ENCODE data around the gene ZNF248. TPM values are rescaled to one million over a fixed set of nuclear protein-coding genes. Genes with fewer than 3 reads are reported as not detected.

The ZNF248 gene
- total RNA-seq, 4 donors from 2014 or later, result 3.3 to 13.0 (median 4.0) TPM

DNA sequence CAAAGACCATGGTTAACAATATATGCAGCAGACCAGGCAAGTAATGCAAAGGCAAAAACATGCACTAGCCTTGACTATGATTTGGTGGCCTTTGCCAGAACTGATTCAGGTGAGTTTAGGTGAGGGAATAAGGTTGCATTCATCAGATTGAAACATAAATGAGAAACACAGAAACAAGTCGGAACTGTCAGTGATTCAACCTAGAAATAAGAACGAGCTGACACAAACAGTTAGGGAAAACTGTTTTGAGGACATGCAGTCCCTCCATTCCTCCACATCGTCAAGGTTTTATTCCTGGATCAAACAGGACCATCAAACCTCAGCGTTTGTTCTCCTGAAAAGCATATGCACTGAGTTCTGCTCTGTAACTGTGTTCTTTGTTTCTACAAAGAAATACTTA lies 1.8 kb downstream of the ZNF248 start:
- Histone ChIP-seq H3K27me3 (peaks cover 0 to 3% (median 0%) of the 10 kb centered on the region in 4 donors), H3K27ac (peak overlapping the region in 1 of 4 donors; percentile 2), H3K9me3 (no peaks in the 10 kb centered on the region), H3K4me1 (peaks cover 5 to 39% (median 13%) of the 10 kb centered on the region in 3 donors), H3K36me3 (peaks cover 0 to 20% (median 0%) of the 10 kb centered on the region in 3 donors), H3K4me3 (peak overlapping the region in 2 of 4 donors; percentile 82 to 92)
- intact Hi-C loops (cut with DNase I), result no loop called here
- no peak for TF ChIP-seq POLR2A (IDR thresholded peaks at IDR 0.05)
- TF ChIP-seq, protein P1, sequence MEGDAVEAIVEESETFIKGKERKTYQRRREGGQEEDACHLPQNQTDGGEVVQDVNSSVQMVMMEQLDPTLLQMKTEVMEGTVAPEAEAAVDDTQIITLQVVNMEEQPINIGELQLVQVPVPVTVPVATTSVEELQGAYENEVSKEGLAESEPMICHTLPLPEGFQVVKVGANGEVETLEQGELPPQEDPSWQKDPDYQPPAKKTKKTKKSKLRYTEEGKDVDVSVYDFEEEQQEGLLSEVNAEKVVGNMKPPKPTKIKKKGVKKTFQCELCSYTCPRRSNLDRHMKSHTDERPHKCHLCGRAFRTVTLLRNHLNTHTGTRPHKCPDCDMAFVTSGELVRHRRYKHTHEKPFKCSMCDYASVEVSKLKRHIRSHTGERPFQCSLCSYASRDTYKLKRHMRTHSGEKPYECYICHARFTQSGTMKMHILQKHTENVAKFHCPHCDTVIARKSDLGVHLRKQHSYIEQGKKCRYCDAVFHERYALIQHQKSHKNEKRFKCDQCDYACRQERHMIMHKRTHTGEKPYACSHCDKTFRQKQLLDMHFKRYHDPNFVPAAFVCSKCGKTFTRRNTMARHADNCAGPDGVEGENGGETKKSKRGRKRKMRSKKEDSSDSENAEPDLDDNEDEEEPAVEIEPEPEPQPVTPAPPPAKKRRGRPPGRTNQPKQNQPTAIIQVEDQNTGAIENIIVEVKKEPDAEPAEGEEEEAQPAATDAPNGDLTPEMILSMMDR (IDR thresholded peaks at IDR 0.05), result no peak
- 55 to 58% methylated on average over 4 of the region's 4 CpGs for whole genome bisulfite sequencing, 2 donors
- DNase-seq, result no peak

DNA sequence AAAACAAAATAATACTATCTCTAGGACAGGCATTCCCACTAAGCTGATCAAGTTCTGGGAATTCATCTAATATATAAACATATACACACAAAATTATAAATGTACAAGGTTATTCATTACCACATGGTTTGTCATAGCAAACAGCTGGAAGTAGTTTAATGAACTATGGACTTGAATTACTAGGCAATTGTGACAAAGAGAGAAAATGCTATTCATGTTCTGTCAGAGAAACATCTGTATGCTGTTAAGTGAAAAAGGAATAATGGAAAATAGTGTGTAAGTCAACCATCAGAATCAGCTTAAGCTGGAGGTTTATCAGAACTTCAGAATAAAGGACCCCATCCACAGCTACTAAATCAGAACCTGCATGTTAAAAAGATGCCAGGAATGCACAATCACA lies 2.8 kb downstream of the ZNF248 start:
- Histone ChIP-seq H3K27me3 (peaks cover 0 to 3% (median 0%) of the 10 kb centered on the region in 4 donors), H3K4me1 (peaks cover 5 to 37% (median 13%) of the 10 kb centered on the region in 3 donors), H3K9me3 (no peaks in the 10 kb centered on the region), H3K27ac (no peak overlapping the region), H3K36me3 (peaks cover 0 to 26% (median 0%) of the 10 kb centered on the region in 3 donors), H3K4me3 (no peak overlapping the region)
- intact Hi-C loops (cut with DNase I), result no loop called here
- no peak for DNase-seq
- TF ChIP-seq, protein P1 (IDR thresholded peaks at IDR 0.05), result no peak
- no peak for TF ChIP-seq POLR2A (IDR thresholded peaks at IDR 0.05)

DNA sequence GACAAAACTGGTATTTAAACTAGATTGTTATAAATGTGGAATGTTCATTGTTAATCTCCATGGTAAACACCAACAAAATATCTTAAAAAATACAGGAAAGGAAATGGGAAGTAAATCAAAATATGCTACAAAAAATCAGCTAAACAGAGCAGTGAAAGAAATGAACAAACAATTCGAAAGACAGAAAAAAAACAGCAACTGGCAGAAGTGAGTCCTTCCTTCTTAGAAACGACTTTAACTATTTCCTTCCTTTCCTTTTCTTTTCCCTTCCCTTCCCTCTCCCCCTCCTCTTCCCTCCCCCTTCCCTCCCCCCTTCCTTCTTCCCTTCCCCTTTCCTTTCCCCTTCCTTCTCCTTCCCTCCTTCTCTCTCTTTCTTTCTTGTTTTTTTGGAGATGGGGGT lies 12.8 kb downstream of the ZNF248 start:
- TF ChIP-seq POLR2A (IDR thresholded peaks at IDR 0.05), result no peak
- TF ChIP-seq, protein P1 (IDR thresholded peaks at IDR 0.05), result no peak
- Histone ChIP-seq H3K27ac (no peak overlapping the region), H3K4me3 (no peak overlapping the region), H3K36me3 (peaks cover 0 to 54% (median 3%) of the 10 kb centered on the region in 3 donors), H3K4me1 (no peaks in the 10 kb centered on the region), H3K9me3 (peaks cover 0 to 8% (median 7%) of the 10 kb centered on the region in 3 donors), H3K27me3 (no peaks in the 10 kb centered on the region)
- intact Hi-C loops (cut with DNase I), result no loop called here
- 70 to 82% methylated on average over 2 of the region's 2 CpGs for WGBS, 2 donors
- no peak for DNase-seq

- TF ChIP-seq, protein P1 (IDR thresholded peaks at IDR 0.05), result no peak
- TF ChIP-seq POLR2A (IDR thresholded peaks at IDR 0.05), result no peak
- Histone ChIP-seq H3K4me3 (no peak overlapping the region), H3K9me3 (peaks cover 0 to 37% (median 11%) of the 10 kb centered on the region in 3 donors), H3K4me1 (no peaks in the 10 kb centered on the region), H3K36me3 (peaks cover 0 to 80% (median 12%) of the 10 kb centered on the region in 3 donors), H3K27me3 (no peaks in the 10 kb centered on the region), H3K27ac (no peak overlapping the region)
- WGBS, 2 donors, result 84 to 100% methylated on average over 2 of the region's 2 CpGs
- intact Hi-C loops (cut with DNase I), result no loop called here
- no peak for DNase-seq
These were observed 18.2 kb downstream of the ZNF248 start for GRCh38 chr10:37839243-37839642.

DNA sequence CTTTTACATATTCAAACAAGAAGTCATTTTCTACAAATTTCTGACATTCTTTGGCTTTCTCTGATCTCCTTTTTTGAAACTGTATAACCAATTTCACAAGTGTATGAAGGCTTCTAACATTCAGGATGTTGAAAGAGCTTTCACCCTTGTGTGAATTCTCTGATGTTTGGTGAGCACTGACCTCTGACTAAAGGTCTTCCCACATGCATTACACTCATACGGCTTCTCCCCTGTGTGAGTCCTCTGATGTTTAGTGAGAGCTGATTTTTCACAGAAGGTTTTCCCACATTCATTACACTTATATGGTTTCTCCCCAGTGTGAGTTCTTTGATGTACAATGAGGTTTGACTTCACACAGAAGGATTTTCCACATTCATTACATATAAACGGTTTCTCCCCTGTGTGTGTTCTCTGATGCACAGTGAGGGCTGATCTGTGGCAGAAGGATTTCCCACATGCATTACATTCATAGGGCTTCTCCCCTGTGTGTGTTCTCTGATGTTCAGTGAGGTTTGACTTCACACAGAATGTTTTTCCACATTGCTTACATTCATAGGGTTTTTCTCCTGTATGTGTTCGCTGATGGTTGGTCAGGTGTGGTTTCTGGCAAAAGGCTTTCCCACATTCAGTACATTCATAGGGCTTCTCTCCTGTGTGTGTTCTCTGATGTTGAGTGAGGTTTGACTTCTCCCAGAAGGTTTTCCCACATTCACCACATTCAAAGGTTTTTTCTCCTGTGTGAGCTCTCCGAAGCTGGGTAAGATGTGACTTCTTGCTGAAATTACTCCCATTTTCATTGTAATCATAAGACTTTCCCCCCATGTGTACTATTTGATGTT lies 25.7 kb downstream of the ZNF248 start:
- H3K27ac ChIP-seq, result no peak overlapping the region
- intact Hi-C loops (cut with DNase I), result no loop called here
- DNase-seq, result no peak
- peaks cover 0 to 94% (median 44%) of the 10 kb centered on the region in 3 donors for H3K9me3 ChIP-seq
- H3K4me1 ChIP-seq, result no peaks in the 10 kb centered on the region
- H3K4me3 ChIP-seq, result peak overlapping the region in 1 of 4 donors; percentile 3
- H3K36me3 ChIP-seq, result peaks cover 23 to 100% (median 28%) of the 10 kb centered on the region in 3 donors
- TF ChIP-seq, protein P1 (IDR thresholded peaks at IDR 0.05), result no peak
- TF ChIP-seq POLR2A (IDR thresholded peaks at IDR 0.05), result no peak
- no peaks in the 10 kb centered on the region for H3K27me3 ChIP-seq
- 82 to 88% methylated on average over 4 of the region's 4 CpGs for WGBS, 2 donors

All from esophagus squamous epithelium (tissue), 5 donors.